Adipocyte (in vitro differentiated cells): ENCODE data around the gene CES5A.
"Not testable (repeated sequence)": the region's sequence is repeated elsewhere in the genome, so short reads cannot be mapped to it uniquely, and the experiment has no call there.

Source experiments
- DNase-seq: peaks from one replicate; pipeline ENCODE4 v3.0.0-alpha.2; 2015; ENCODE audit warnings: low read depth
- H3K27me3 ChIP-seq: replicated peaks from 2 replicates; pipeline ENCODE4 v1.7.0; 2013; ENCODE audit warnings: mild to moderate bottlenecking, low read length, moderate library complexity; ENCODE audit not compliant: control insufficient read depth, insufficient read depth
- H3K36me3 ChIP-seq: 2 replicates; pipeline ENCODE4 v1.7.0; 2013; ENCODE audit warnings: low read length, mild to moderate bottlenecking, moderate library complexity; ENCODE audit not compliant: control insufficient read depth, insufficient read depth, severe bottlenecking
- H3K4me1 ChIP-seq: 2 replicates; pipeline ENCODE4 v1.7.0; 2013; ENCODE audit warnings: mild to moderate bottlenecking, low read length, moderate library complexity; ENCODE audit not compliant: control insufficient read depth, insufficient read depth
- H3K4me3 ChIP-seq: 2 replicates; pipeline ENCODE4 v1.7.0; 2013; ENCODE audit warnings: mild to moderate bottlenecking, low read length, moderate library complexity
- H3K9ac ChIP-seq: 2 replicates; pipeline ENCODE4 v1.7.0; 2013; ENCODE audit warnings: mild to moderate bottlenecking, low read length, moderate library complexity
- H3K9me3 ChIP-seq: 2 replicates; pipeline ENCODE4 v1.7.0; 2013; ENCODE audit warnings: mild to moderate bottlenecking, low read length, moderate library complexity; ENCODE audit not compliant: control insufficient read depth

CES5A gene

GRCh38 chr16:55873122-55873521 lies 2.1 kb downstream of the CES5A start:
- DNase-seq, result no peak
- Histone ChIP-seq H3K36me3 (no peaks in the 10 kb centered on the region), H3K4me3 (no peak overlapping the region), H3K27me3 (peaks cover 14% of the 10 kb centered on the region), H3K4me1 (no peaks in the 10 kb centered on the region), H3K9ac (no peak overlapping the region), H3K9me3 (no peaks in the 10 kb centered on the region)

- Histone ChIP-seq H3K36me3 (no peaks in the 10 kb centered on the region), H3K4me3 (no peak overlapping the region), H3K9me3 (no peaks in the 10 kb centered on the region), H3K4me1 (no peaks in the 10 kb centered on the region), H3K9ac (no peak overlapping the region), H3K27me3 (peaks cover 14% of the 10 kb centered on the region)
- DNase-seq, result no peak
These were observed 3.0 kb downstream of the CES5A start for GRCh38 chr16:55872130-55872529.

GRCh38 chr16:55871411-55872038 lies 3.6 kb downstream of the CES5A start:
- H3K9ac ChIP-seq, result no peak overlapping the region
- H3K36me3 ChIP-seq, result no peaks in the 10 kb centered on the region
- no peaks in the 10 kb centered on the region for H3K9me3 ChIP-seq
- DNase-seq, result no peak
- no peaks in the 10 kb centered on the region for H3K4me1 ChIP-seq
- H3K4me3 ChIP-seq, result no peak overlapping the region
- H3K27me3 ChIP-seq, result peaks cover 14% of the 10 kb centered on the region

- DNase-seq, result no peak
- no peaks in the 10 kb centered on the region for H3K4me1 ChIP-seq
- no peaks in the 10 kb centered on the region for H3K36me3 ChIP-seq
- no peak overlapping the region for H3K4me3 ChIP-seq
- peaks cover 14% of the 10 kb centered on the region for H3K27me3 ChIP-seq
- no peaks in the 10 kb centered on the region for H3K9me3 ChIP-seq
- H3K9ac ChIP-seq, result no peak overlapping the region
These were observed 6.2 kb downstream of the CES5A start for GRCh38 chr16:55868980-55869379.

GRCh38 chr16:55868137-55868536 lies 7.0 kb downstream of the CES5A start:
- Histone ChIP-seq H3K4me3 (no peak overlapping the region), H3K4me1 (no peaks in the 10 kb centered on the region), H3K9ac (no peak overlapping the region), H3K36me3 (no peaks in the 10 kb centered on the region), H3K9me3 (no peaks in the 10 kb centered on the region), H3K27me3 (peaks cover 14% of the 10 kb centered on the region)
- no peak for DNase-seq

- no peak for DNase-seq
- Histone ChIP-seq H3K36me3 (no peaks in the 10 kb centered on the region), H3K4me1 (no peaks in the 10 kb centered on the region), H3K4me3 (no peak overlapping the region), H3K9ac (no peak overlapping the region), H3K9me3 (no peaks in the 10 kb centered on the region), H3K27me3 (peaks cover 19% of the 10 kb centered on the region)
These were observed 13.9 kb downstream of the CES5A start for GRCh38 chr16:55861288-55861687.

GRCh38 chr16:55857650-55858049 lies 17.5 kb downstream of the CES5A start:
- peaks cover 22% of the 10 kb centered on the region for H3K27me3 ChIP-seq
- H3K9ac ChIP-seq, H3K4me3 ChIP-seq, H3K4me1 ChIP-seq, H3K9me3 ChIP-seq, H3K36me3 ChIP-seq, DNase-seq: not testable (repeated sequence)

- Histone ChIP-seq H3K36me3 (no peaks in the 10 kb centered on the region), H3K9ac (no peak overlapping the region), H3K4me1 (no peaks in the 10 kb centered on the region), H3K9me3 (no peaks in the 10 kb centered on the region), H3K27me3 (peaks cover 18% of the 10 kb centered on the region), H3K4me3 (no peak overlapping the region)
- no peak for DNase-seq
These were observed 18.2 kb downstream of the CES5A start for GRCh38 chr16:55856950-55857349.

GRCh38 chr16:55853114-55853513 lies 22.1 kb downstream of the CES5A start:
- Histone ChIP-seq H3K27me3 (peaks cover 2% of the 10 kb centered on the region), H3K4me3 (no peak overlapping the region), H3K4me1 (peaks cover 3% of the 10 kb centered on the region), H3K9ac (no peak overlapping the region), H3K36me3 (no peaks in the 10 kb centered on the region), H3K9me3 (no peaks in the 10 kb centered on the region)
- DNase-seq, result peak; percentile 2

GRCh38 chr16:55849536-55849935 lies 25.6 kb downstream of the CES5A start:
- H3K36me3 ChIP-seq, result no peaks in the 10 kb centered on the region
- H3K9ac ChIP-seq, result no peak overlapping the region
- peaks cover 6% of the 10 kb centered on the region for H3K4me1 ChIP-seq
- no peak for DNase-seq
- H3K4me3 ChIP-seq, result no peak overlapping the region
- no peaks in the 10 kb centered on the region for H3K9me3 ChIP-seq
- H3K27me3 ChIP-seq, result peaks cover 19% of the 10 kb centered on the region

GRCh38 chr16:55846598-55847346 lies 28.4 kb downstream of the CES5A start:
- H3K4me3 ChIP-seq, result no peak overlapping the region
- no peaks in the 10 kb centered on the region for H3K9me3 ChIP-seq
- DNase-seq, result no peak

GRCh38 chr16:55843105-55843395 lies 32.1 kb downstream of the CES5A start:
- Histone ChIP-seq H3K36me3 (no peaks in the 10 kb centered on the region), H3K4me1 (peaks cover 3% of the 10 kb centered on the region), H3K27me3 (peaks cover 36% of the 10 kb centered on the region), H3K9ac (no peak overlapping the region), H3K4me3 (no peak overlapping the region), H3K9me3 (no peaks in the 10 kb centered on the region)
- no peak for DNase-seq

More at GRCh38 chr16:55846598-55847346, 28.4 kb downstream of the CES5A start:
- no peaks in the 10 kb centered on the region for H3K36me3 ChIP-seq
- no peak overlapping the region for H3K9ac ChIP-seq
- H3K27me3 ChIP-seq, result peaks cover 30% of the 10 kb centered on the region
- peaks cover 6% of the 10 kb centered on the region for H3K4me1 ChIP-seq
